Measurements from ENCODE around the gene THADA. TPM values are rescaled to one million over a fixed set of nuclear protein-coding genes. Genes with fewer than 3 reads are reported as not detected.

Gene THADA
- total and polyA plus RNA-seq, 2 donors (not counting 3 experiments of a cell fraction or from before 2014, with no cell fraction given), result 22.6 to 25.3 TPM

DNA sequence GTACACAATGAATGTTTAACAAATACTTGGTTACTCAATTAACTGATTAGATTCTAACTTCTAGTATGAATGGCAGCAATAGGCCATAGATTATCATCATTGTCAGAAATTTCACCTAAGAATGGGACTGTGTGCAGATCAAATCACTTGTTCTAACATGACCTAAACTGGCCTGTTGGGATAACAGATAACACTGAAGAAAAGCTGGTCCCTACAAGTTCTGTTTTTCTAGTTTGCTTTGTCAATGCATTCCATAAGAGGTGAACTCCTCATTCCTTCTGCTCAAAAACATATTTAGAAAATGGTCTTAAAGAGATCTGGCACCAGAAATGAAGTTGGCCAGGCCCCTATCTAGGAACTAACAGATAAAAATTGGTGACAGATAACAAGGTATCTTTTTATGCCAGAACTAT, 175.4 kb downstream of the THADA start:
- TF ChIP-seq, protein P1, sequence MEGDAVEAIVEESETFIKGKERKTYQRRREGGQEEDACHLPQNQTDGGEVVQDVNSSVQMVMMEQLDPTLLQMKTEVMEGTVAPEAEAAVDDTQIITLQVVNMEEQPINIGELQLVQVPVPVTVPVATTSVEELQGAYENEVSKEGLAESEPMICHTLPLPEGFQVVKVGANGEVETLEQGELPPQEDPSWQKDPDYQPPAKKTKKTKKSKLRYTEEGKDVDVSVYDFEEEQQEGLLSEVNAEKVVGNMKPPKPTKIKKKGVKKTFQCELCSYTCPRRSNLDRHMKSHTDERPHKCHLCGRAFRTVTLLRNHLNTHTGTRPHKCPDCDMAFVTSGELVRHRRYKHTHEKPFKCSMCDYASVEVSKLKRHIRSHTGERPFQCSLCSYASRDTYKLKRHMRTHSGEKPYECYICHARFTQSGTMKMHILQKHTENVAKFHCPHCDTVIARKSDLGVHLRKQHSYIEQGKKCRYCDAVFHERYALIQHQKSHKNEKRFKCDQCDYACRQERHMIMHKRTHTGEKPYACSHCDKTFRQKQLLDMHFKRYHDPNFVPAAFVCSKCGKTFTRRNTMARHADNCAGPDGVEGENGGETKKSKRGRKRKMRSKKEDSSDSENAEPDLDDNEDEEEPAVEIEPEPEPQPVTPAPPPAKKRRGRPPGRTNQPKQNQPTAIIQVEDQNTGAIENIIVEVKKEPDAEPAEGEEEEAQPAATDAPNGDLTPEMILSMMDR (IDR thresholded peaks at IDR 0.05; ENCODE audit: extremely low read depth in 1 of 2, insufficient read depth in 1 of 2, low read depth in 1 of 2, low read length in 2 of 2), result no peak
- TF ChIP-seq POLR2A (IDR thresholded peaks at IDR 0.05; ENCODE audit: low read depth, low read length) (no peak), GATA2 (IDR thresholded peaks at IDR 0.05; ENCODE audit: insufficient read depth, insufficient read length, low read depth, low read length) (no peak), FOS (IDR thresholded peaks at IDR 0.05; ENCODE audit: borderline replicate concordance, insufficient read depth, low read length) (no peak), MYC (IDR thresholded peaks at IDR 0.05; ENCODE audit: low read depth, low read length) (no peak), JUN (IDR thresholded peaks at IDR 0.05; ENCODE audit: borderline replicate concordance, insufficient read depth, insufficient read length, low read depth) (no peak), EZH2 (IDR thresholded peaks at IDR 0.05; ENCODE audit: borderline replicate concordance, low read depth, low read length, severe bottlenecking) (no peak), POLR2AphosphoS5 (IDR thresholded peaks at IDR 0.05; ENCODE audit: insufficient read depth, low read depth, low read length) (no peak)
- TF ChIP-seq, protein P2, sequence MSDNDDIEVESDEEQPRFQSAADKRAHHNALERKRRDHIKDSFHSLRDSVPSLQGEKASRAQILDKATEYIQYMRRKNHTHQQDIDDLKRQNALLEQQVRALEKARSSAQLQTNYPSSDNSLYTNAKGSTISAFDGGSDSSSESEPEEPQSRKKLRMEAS (IDR thresholded peaks at IDR 0.05; ENCODE audit: insufficient read depth, insufficient read length), result no peak
- FAIRE-seq, result no peak
- CTCF ChIA-PET, result no interaction called here

More for the DNA sequence above, 175.4 kb downstream of the THADA start:
- no peaks in the 10 kb centered on the region for H4K20me1 ChIP-seq (replicated peaks; ENCODE audit: control insufficient read depth, extremely low read depth, insufficient read depth, low read length)
- intact Hi-C loops (cut with micrococcal nuclease), result no loop called here
- H3K27ac ChIP-seq (ENCODE audit: insufficient read depth, low read depth, low read length), result no peak overlapping the region
- H3K9me3 ChIP-seq (replicated peaks; ENCODE audit: control insufficient read depth, insufficient read depth, low read length), result no peaks in the 10 kb centered on the region
- no peaks in the 10 kb centered on the region for H3K79me2 ChIP-seq (ENCODE audit: control insufficient read depth, insufficient read depth, low read length)
- no peak overlapping the region for H3K9ac ChIP-seq (replicated peaks; ENCODE audit: extremely low read depth, insufficient read depth, low read length)
- H3K4me3 ChIP-seq (replicated peaks in 1 of 3; ENCODE audit: insufficient read depth in 1 of 3, low read depth in 1 of 3, low read length in 3 of 3), result no peak overlapping the region
- peaks cover under 1% of the 10 kb centered on the region for H3K4me1 ChIP-seq (ENCODE audit: control insufficient read depth, extremely low read depth, insufficient read depth, low read length)
- no peaks in the 10 kb centered on the region for H3K27me3 ChIP-seq (ENCODE audit: control insufficient read depth in 2 of 2, insufficient read depth in 2 of 2, low read length in 2 of 2)
- H2AFZ ChIP-seq (ENCODE audit: low read depth, low read length), result no peak overlapping the region
- DNase-seq (ENCODE audit: low read depth, low spot score), result no peak
- no peaks in the 10 kb centered on the region for H3K36me3 ChIP-seq (ENCODE audit: control insufficient read depth in 2 of 2, extremely low read depth in 1 of 2, insufficient read depth in 2 of 2, low read length in 2 of 2)
- H3K4me2 ChIP-seq (ENCODE audit: insufficient read depth, low read length), result no peak overlapping the region
- no TSS peak for BruUV-seq (replicated peaks)
- no peaks in the 10 kb centered on the region for H3K9me1 ChIP-seq (replicated peaks; ENCODE audit: control insufficient read depth, extremely low read depth, insufficient read depth, low read length)
- POLR2A ChIA-PET, result no interaction called here
- dilution Hi-C loops (cut with MboI; ENCODE audit: extremely low pct_ligation_motif_present, low sequenced_read_pairs), result no loop called here

Data from endothelial cell of umbilical vein (primary cell).